ENCODE data around the gene RAB44. TPM values are rescaled to one million over a fixed set of nuclear protein-coding genes. Genes with fewer than 3 reads are reported as not detected.

The RAB44 gene
- total and polyA plus RNA-seq, 9 of the 15 experiments (the other 6 are each of a cell fraction or from before 2014, with no cell fraction given), result not detected

DNA sequence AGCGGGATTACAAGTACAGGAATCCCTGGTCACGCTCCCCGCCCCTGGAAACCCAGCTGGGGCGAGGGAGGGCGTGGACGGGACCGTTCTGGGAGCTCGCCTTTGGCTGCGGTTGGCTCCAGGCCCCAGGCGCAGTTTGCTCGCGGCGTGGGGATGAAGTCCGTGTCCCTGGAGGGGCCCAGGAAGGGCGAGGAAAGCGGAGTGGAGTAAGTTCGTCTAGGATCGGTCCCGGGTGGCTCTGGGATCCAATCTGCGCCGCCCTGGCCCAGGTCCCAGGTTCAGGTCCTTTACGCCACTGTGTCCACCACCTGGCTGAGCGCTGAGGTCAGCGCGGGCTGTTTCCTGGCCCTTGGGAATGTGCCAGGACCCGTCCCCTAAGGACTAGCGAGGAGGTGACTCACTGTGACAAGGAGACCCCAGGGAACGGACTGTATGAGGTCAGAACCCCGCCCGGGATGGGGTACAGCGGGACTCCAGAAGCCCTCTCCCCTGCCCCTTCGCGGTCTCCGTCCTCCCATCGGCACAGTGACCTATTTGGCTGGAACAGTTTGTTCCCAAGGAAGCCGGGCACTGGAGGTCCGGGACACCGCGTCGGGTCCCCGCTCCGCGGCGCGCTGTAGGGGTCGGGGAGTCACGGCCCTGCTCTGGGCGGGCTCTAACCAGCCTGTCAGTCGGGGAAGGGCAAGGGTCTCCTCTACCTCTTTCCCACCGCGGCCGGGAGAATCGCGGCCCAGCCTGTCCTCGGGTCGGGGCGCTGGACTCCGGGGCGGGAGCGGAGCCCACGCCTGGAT, 18.4 kb upstream of the RAB44 start (continued):
- TF ChIP-seq CUX1 (CRISPR knock-in tag; IDR thresholded peaks at IDR 0.05), result no peak
- TF ChIP-seq SNRNP70 (optimal IDR thresholded peaks at IDR 0.05; ENCODE audit: low read depth, low read length), result no peak
- no peak for TF ChIP-seq ESRRB (CRISPR knock-in tag; IDR thresholded peaks at IDR 0.05; ENCODE audit: borderline replicate concordance)
- TF ChIP-seq, protein P1, sequence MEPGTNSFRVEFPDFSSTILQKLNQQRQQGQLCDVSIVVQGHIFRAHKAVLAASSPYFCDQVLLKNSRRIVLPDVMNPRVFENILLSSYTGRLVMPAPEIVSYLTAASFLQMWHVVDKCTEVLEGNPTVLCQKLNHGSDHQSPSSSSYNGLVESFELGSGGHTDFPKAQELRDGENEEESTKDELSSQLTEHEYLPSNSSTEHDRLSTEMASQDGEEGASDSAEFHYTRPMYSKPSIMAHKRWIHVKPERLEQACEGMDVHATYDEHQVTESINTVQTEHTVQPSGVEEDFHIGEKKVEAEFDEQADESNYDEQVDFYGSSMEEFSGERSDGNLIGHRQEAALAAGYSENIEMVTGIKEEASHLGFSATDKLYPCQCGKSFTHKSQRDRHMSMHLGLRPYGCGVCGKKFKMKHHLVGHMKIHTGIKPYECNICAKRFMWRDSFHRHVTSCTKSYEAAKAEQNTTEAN (CRISPR knock-in tag; IDR thresholded peaks at IDR 0.05), result 0 out of 2 replicates have a peak, but pooled peaks have one; percentile 72
- TF ChIP-seq TFAM (CRISPR knock-in tag; conservative IDR thresholded peaks at IDR 0.05), result no peak
- peak; percentile 50; the same call in 1 of the 2 replicates for TF ChIP-seq NR3C1 (CRISPR knock-in tag; IDR thresholded peaks at IDR 0.05)
- no peak for TF ChIP-seq FOXK1 (CRISPR knock-in tag; IDR thresholded peaks at IDR 0.05; ENCODE audit: borderline replicate concordance)
- TF ChIP-seq ZBTB40 (IDR thresholded peaks at IDR 0.05), result no peak
- peak; percentile 59; the same call in 1 of the 2 replicates for TF ChIP-seq ZBTB40 (CRISPR knock-in tag; IDR thresholded peaks at IDR 0.05)
- TF ChIP-seq POLR2A (conservative IDR thresholded peaks at IDR 0.05), result no peak
- no peak for TF ChIP-seq POLR2B (IDR thresholded peaks at IDR 0.05; ENCODE audit: low read depth, partially characterized antibody)
- no peak for TF ChIP-seq DACH1 (IDR thresholded peaks at IDR 0.05; ENCODE audit: partially characterized antibody)

Data from K562 (cell line).